Body of pancreas (tissue), 4 donors: ENCODE measurements around the gene USP34. TPM values are rescaled to one million over a fixed set of nuclear protein-coding genes. Genes with fewer than 3 reads are reported as not detected.

Experiments
- ATAC-seq: fragments of 150-250 bp; one replicate; pipeline ENCODE4 v1.9.1; 2016
- DNase-seq, 4 donors: peaks; one replicate each; pipeline ENCODE4 v3.0.0-alpha.2; 2019
- H3K27ac ChIP-seq, 4 donors: fragments of 200-600 bp; sonication (generic); 1 replicate in 3 of 4; 2 replicates in 1 of 4; pipeline versions ENCODE4 v1.5.1 to v1.6.1; 2016 to 2019; ENCODE audit warnings: mild to moderate bottlenecking in 1 of 4, mixed read lengths in 1 of 4, moderate library complexity in 1 of 4
- H3K27me3 ChIP-seq, 2 donors: fragments of 200-600 bp; sonication (generic); one replicate each; pipeline ENCODE4 v1.6.0; 2016; ENCODE audit warnings: mild to moderate bottlenecking in 1 of 2
- H3K36me3 ChIP-seq, 2 donors: fragments of 200-600 bp; sonication (generic); replicated peaks in 1 of 2; 2 replicates each; pipeline ENCODE4 v1.5.1; 2016; ENCODE audit warnings: low read depth in 2 of 2; ENCODE audit not compliant: insufficient read depth in 1 of 2
- H3K4me1 ChIP-seq: fragments of 200-600 bp; sonication (generic); one replicate; pipeline ENCODE4 v1.6.0; 2016
- H3K4me3 ChIP-seq, 2 donors: fragments of 200-600 bp; sonication (generic); 1 replicate in 1 of 2; 2 replicates in 1 of 2; pipeline ENCODE4 v1.5.1; 2016 to 2019
- H3K9me3 ChIP-seq, 3 donors: fragments of 200-600 bp; sonication (generic); 1 replicate in 2 of 3; 2 replicates in 1 of 3; pipeline ENCODE4 v1.5.1; 2016
- CTCF ChIP-seq, 7 experiments: fragments of 450-650 bp in 4 of 7; fragments of 200-600 bp in 3 of 7; sonication (generic) in 3 of 7; IDR thresholded peaks; one replicate each; pipeline ENCODE4 v1.5.1; 2016 to 2019; ENCODE audit warnings: antibody characterized with exemption in 7 of 7
- POLR2A ChIP-seq, 3 donors: fragments of 450-650 bp; IDR thresholded peaks; one replicate each; pipeline ENCODE4 v1.6.1; 2016; ENCODE audit warnings: antibody characterized with exemption in 3 of 3, mild to moderate bottlenecking in 2 of 3
- WGBS, 2 donors: methylation state at CpG; one replicate each; pipeline ENCODE4 v1.1.5; 2017; 5-methylcytosine and 5-hydroxymethylcytosine counted together
- intact Hi-C: fragments of 100-400 bp; cut with DNase I; formaldehyde crosslinking; loops from one replicate; pipeline ENCODE4 v1.15.1; 2023
- small RNA-seq: library from RNA; depleted of rRNA; stranded (forward); fragments of <200 nt; gene quantifications from one replicate; pipeline ENCODE3, GENCODE V24; 2016
- total RNA-seq, 2 donors: library from RNA; depleted of rRNA; stranded (reverse); fragments of >200 nt; gene quantifications; one replicate each; pipeline ENCODE4 v1.1.0, GENCODE V29; 2016

USP34 gene
- total RNA-seq, 2 donors from 2014 or later = 87.0 to 96.5 TPM

- Histone ChIP-seq H3K4me1 (peaks cover 6% of the 10 kb centered on the region), H3K36me3 (peaks cover 0 to 5% of the 10 kb centered on the region in 2 donors), H3K4me3 (no peak overlapping the region), H3K27ac (peak overlapping the region in 1 of 4 donors; percentile 77), H3K9me3 (no peaks in the 10 kb centered on the region), H3K27me3 (no peaks in the 10 kb centered on the region)
- intact Hi-C loops = no loop called here
- ATAC-seq (no peak), DNase-seq (no peak)
- 91 to 98% methylated on average over 2 of the region's 2 CpGs for whole genome bisulfite sequencing, 2 donors
- TF ChIP-seq POLR2A (IDR thresholded peaks at IDR 0.05) (no peak), CTCF (IDR thresholded peaks at IDR 0.05) (no peak)
These were observed 324.9 kb downstream of the USP34 start for GRCh38 chr2:61145990-61146389.

GRCh38 chr2:61144697-61145268 is 326.1 kb downstream of the USP34 start:
- 2 to 3% methylated on average over 21 to 31 of the region's 31 CpGs for whole genome bisulfite sequencing, 2 donors
- Histone ChIP-seq H3K27ac (peak overlapping the region in 3 of 4 donors; percentile 50 to 87 (median 77)), H3K36me3 (peaks cover 0 to 5% of the 10 kb centered on the region in 2 donors), H3K4me1 (peaks cover 6% of the 10 kb centered on the region), H3K4me3 (peak overlapping the region; percentile 15 to 52), H3K9me3 (no peaks in the 10 kb centered on the region), H3K27me3 (no peaks in the 10 kb centered on the region)
- peak; percentile 98 to 99 (median 99) for DNase-seq
- TF ChIP-seq POLR2A (IDR thresholded peaks at IDR 0.05) (peak in 2 of 3 donors; percentile 68 to 75), CTCF (IDR thresholded peaks at IDR 0.05) (peak in 1 of 7 experiments; percentile 21)
- intact Hi-C loops = no loop called here
- peak; percentile 100 for ATAC-seq

GRCh38 chr2:61141151-61141550 is 329.7 kb downstream of the USP34 start:
- WGBS, 2 donors = 100% methylated on average over 1 of the region's 1 CpG
- TF ChIP-seq CTCF (IDR thresholded peaks at IDR 0.05) = no peak
- TF ChIP-seq POLR2A (IDR thresholded peaks at IDR 0.05) = no peak
- intact Hi-C loops = no loop called here
- ATAC-seq (no peak), DNase-seq (no peak)
- H3K4me3 ChIP-seq = no peak overlapping the region
- no peaks in the 10 kb centered on the region for H3K27me3 ChIP-seq
- no peaks in the 10 kb centered on the region for H3K9me3 ChIP-seq
- peaks cover 6% of the 10 kb centered on the region for H3K4me1 ChIP-seq
- H3K27ac ChIP-seq = no peak overlapping the region
- no peaks in the 10 kb centered on the region for H3K36me3 ChIP-seq

GRCh38 chr2:61138859-61139258 is 332.0 kb downstream of the USP34 start:
- no peaks in the 10 kb centered on the region for H3K27me3 ChIP-seq
- 77 to 90% methylated on average over 4 of the region's 4 CpGs for WGBS, 2 donors
- H3K36me3 ChIP-seq = no peaks in the 10 kb centered on the region
- ATAC-seq = no peak
- DNase-seq = no peak
- no peaks in the 10 kb centered on the region for H3K9me3 ChIP-seq
- no peak overlapping the region for H3K27ac ChIP-seq
- H3K4me1 ChIP-seq = no peaks in the 10 kb centered on the region
- intact Hi-C loops = no loop called here
- TF ChIP-seq CTCF (IDR thresholded peaks at IDR 0.05) = no peak
- TF ChIP-seq POLR2A (IDR thresholded peaks at IDR 0.05) = no peak
- H3K4me3 ChIP-seq = no peak overlapping the region

Small RNA genes lying within 50 kb of the gene (small RNA-seq; reads per million reads assigned to genes)
- gene SNORA70B = not detected

Other genes starting within 250 kb of the USP34 start
- gene XPO1, start 67.3 kb upstream of the USP34 start, total RNA-seq = 10 to 100 TPM; 55.7 to 70.0 TPM